Measurements from ENCODE around the gene LRRC46.
A peak's percentile ranks its signal among the peaks of the same experiment; 100 is the strongest.

Gene LRRC46

GRCh38 chr17:47840742-47841487 lies 9.4 kb downstream of the LRRC46 start, which contains the start of gene SCRN2:
Gene SCRN2, minus strand, starts transcription at chr17:47841273. Its CDS starts 430 bp downstream, at chr17:47840843.
- H3K4me3 ChIP-seq (ENCODE audit: low read length): peak within 1 kb of the TSS; percentile 93
- peak; percentile 24 for DNase-seq (ENCODE audit: low read depth)
- peak; percentile 91 for TF ChIP-seq CTCF (conservative IDR thresholded peaks at IDR 0.05; ENCODE audit: low read depth, low read length)

GRCh38 chr17:47841488-47842291 lies 10.2 kb downstream of the LRRC46 start:
- peak overlapping the region; percentile 93 for H3K4me3 ChIP-seq (ENCODE audit: low read length)
- no peak for DNase-seq (ENCODE audit: low read depth)
- no peak for TF ChIP-seq CTCF (conservative IDR thresholded peaks at IDR 0.05; ENCODE audit: low read depth, low read length)

DNA sequence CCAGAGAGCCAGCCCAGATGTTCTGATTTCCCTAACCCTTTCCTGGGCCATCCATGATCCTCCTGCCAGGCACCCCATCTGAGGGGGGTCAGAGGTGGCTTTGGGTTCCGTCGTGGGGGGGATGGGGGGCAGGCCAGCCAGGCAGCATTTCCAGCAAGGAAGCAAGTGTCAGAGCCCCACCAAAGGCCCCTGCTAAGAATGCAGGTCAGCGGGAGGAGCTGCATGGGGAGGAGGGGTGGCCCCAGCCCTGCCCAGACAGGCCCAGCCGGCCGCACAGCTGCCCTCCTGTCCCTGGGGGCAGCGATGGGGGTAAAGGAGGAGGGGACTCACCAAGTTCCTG lies 11.9 kb downstream of the LRRC46 start:
- DNase-seq (ENCODE audit: low read depth): no peak
- no peak for TF ChIP-seq CTCF (conservative IDR thresholded peaks at IDR 0.05; ENCODE audit: low read depth, low read length)
- H3K4me3 ChIP-seq (ENCODE audit: low read length): no peak overlapping the region

DNA sequence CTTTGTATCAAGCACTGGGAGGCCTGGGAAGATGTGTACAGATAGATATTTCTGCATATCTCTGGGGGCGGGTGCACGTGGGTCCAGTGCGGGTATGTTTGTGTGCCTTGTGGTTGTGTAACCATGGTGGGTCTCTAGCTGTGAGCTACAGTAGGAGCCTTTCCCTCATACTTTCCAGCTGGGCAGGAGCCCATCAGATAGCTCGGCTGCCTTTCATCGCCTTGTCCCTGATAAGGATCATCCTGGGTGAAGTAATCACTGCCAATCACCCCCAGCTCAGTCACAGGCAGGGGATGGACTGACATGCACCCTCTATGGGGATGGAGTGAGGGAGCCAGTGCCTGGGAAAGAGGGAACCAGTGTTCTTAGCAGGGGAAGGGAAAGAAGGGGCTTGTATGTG lies 12.8 kb downstream of the LRRC46 start:
- no peak for TF ChIP-seq CTCF (conservative IDR thresholded peaks at IDR 0.05; ENCODE audit: low read depth, low read length)
- DNase-seq (ENCODE audit: low read depth): no peak
- no peak overlapping the region for H3K4me3 ChIP-seq (ENCODE audit: low read length)

DNA sequence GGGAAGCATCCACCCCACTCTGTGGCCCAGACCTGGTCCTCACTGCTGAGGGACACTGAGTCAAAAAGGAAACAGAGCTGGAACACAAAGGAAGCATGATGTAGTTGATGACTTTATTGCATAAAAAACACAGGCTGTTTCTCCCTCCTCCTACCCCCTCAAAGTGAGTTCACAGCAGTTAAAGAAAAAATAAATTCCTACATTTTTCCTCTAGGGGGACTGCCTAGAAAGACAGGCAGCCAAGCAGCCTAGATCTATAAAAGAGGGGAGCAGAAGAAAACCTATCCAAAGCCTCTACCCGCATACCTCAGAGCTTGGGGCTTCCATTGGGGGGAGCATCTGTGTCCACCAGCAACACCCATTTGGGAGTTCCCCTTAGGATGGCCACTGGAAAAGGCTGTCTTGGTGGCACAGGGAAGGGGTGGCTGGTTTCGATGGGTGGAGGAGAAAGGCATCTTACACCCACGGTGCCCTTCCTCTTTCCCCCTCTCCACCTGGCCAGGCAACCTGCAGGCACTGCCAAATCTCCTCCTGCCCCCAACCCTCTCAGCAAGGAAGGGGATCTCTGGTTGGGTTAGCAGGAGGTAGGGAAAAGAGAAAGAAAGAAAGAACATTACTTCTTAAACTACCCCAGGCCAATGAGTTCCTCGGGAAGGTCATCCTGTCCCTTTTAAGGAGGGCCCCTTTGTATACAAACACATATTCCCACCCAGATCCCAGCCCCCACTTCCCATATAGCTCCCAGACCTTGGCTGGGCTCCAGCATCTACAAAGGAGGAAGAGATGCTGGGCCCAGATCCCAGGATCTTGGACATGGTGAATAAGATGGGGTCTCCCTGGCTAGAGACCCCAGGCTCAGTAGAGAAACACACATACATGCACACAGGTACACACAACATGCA lies 13.6 kb downstream of the LRRC46 start:
- TF ChIP-seq CTCF (conservative IDR thresholded peaks at IDR 0.05; ENCODE audit: low read depth, low read length): peak; percentile 44
- DNase-seq (ENCODE audit: low read depth): no peak
- no peak overlapping the region for H3K4me3 ChIP-seq (ENCODE audit: low read length)

- no peak for DNase-seq (ENCODE audit: low read depth)
- TF ChIP-seq CTCF (conservative IDR thresholded peaks at IDR 0.05; ENCODE audit: low read depth, low read length): no peak
- no peak overlapping the region for H3K4me3 ChIP-seq (ENCODE audit: low read length)
Measured at GRCh38 chr17:47845716-47846075, 14.2 kb downstream of the LRRC46 start.

Measured in retinal pigment epithelial cell (primary cell).